Hepatocyte (in vitro differentiated cells): ENCODE data around the gene SPECC1L. TPM values are rescaled to one million over a fixed set of nuclear protein-coding genes. Genes with fewer than 3 reads are reported as not detected.

Source experiments
- DNase-seq: peaks from one replicate; pipeline ENCODE4 v3.0.0-alpha.2; 2016; ENCODE audit warnings: low spot score
- H2AFZ ChIP-seq: fragments of 200-600 bp; sonication (generic); 2 replicates; pipeline ENCODE4 v1.6.0; 2016; ENCODE audit warnings: antibody characterized with exemption, mild to moderate bottlenecking
- H3K27ac ChIP-seq: fragments of 200-600 bp; sonication (generic); 2 replicates; pipeline ENCODE4 v1.5.1; 2016; ENCODE audit warnings: mild to moderate bottlenecking
- H3K27me3 ChIP-seq: fragments of 200-600 bp; sonication (generic); 2 replicates; pipeline ENCODE4 v1.6.1; 2016
- H3K36me3 ChIP-seq: fragments of 200-600 bp; sonication (generic); replicated peaks from 2 replicates; pipeline ENCODE4 v1.5.1; 2016; ENCODE audit warnings: low read depth; ENCODE audit not compliant: insufficient read depth
- H3K4me1 ChIP-seq: fragments of 200-600 bp; sonication (generic); 2 replicates; pipeline ENCODE4 v1.5.1; 2016; ENCODE audit warnings: mild to moderate bottlenecking, moderate library complexity; ENCODE audit not compliant: insufficient read depth
- H3K4me2 ChIP-seq: fragments of 200-600 bp; sonication (generic); 2 replicates; pipeline ENCODE4 v1.6.0; 2016
- H3K4me3 ChIP-seq: fragments of 200-600 bp; sonication (generic); 2 replicates; pipeline ENCODE4 v1.5.1; 2016; ENCODE audit warnings: mild to moderate bottlenecking
- H3K79me2 ChIP-seq: fragments of 200-600 bp; sonication (generic); 2 replicates; pipeline ENCODE4 v1.6.0; 2017; ENCODE audit warnings: mild to moderate bottlenecking
- H3K9me2 ChIP-seq: fragments of 200-600 bp; sonication (generic); replicated peaks from 2 replicates; pipeline ENCODE4 v1.6.0; 2017; ENCODE audit warnings: mild to moderate bottlenecking; ENCODE audit not compliant: insufficient read depth
- H3K9me3 ChIP-seq: fragments of 200-600 bp; sonication (generic); 2 replicates; pipeline ENCODE4 v1.5.1; 2016; ENCODE audit warnings: low read depth, mild to moderate bottlenecking
- H4K20me1 ChIP-seq: fragments of 200-600 bp; sonication (generic); 2 replicates; pipeline ENCODE4 v1.6.0; 2016; ENCODE audit warnings: mild to moderate bottlenecking; ENCODE audit not compliant: insufficient read depth, poor library complexity, severe bottlenecking
- EZH2 ChIP-seq: fragments of 200-600 bp; sonication (generic); IDR thresholded peaks from 2 replicates; pipeline ENCODE4 v1.6.1; 2016; ENCODE audit warnings: antibody characterized with exemption, mild to moderate bottlenecking, borderline replicate concordance
- EZH2phosphoT487 ChIP-seq: fragments of 200-600 bp; sonication (generic); IDR thresholded peaks from one replicate; pipeline ENCODE4 v1.6.1; 2018; ENCODE audit warnings: antibody characterized with exemption, mild to moderate bottlenecking, low read depth, moderate library complexity; ENCODE audit not compliant: unreplicated experiment, severe bottlenecking
- WGBS: methylation state at CpG from one replicate; pipeline ENCODE4 v1.1.6; 2016; ENCODE audit warnings: low lambda C conversion rate; ENCODE audit errors: missing lambda C conversion rate; 5-methylcytosine and 5-hydroxymethylcytosine counted together
- polyA plus RNA-seq: library from polyadenylated mRNA; unstranded; fragments of >200 nt; fragmentation: Nextera tagmentation; extraction: Ambion mirVana; gene quantifications from 2 replicates; pipeline ENCODE4 v1.2.1, GENCODE V29; 2016
- total RNA-seq: library from RNA; depleted of rRNA; stranded (reverse); fragments of >200 nt; gene quantifications from 2 replicates; pipeline ENCODE4 v1.2.3, GENCODE V29; 2014
- TF ChIP-seq, protein P1 (sequence below): fragments of 200-600 bp; sonication (generic); IDR thresholded peaks from 2 replicates; pipeline ENCODE4 v1.5.1; 2016; ENCODE audit warnings: antibody characterized with exemption, mild to moderate bottlenecking; ENCODE audit not compliant: poor library complexity

The SPECC1L gene
- total and polyA plus RNA-seq, 2 experiments from 2014 or later: 13.0 to 28.3 TPM

DNA sequence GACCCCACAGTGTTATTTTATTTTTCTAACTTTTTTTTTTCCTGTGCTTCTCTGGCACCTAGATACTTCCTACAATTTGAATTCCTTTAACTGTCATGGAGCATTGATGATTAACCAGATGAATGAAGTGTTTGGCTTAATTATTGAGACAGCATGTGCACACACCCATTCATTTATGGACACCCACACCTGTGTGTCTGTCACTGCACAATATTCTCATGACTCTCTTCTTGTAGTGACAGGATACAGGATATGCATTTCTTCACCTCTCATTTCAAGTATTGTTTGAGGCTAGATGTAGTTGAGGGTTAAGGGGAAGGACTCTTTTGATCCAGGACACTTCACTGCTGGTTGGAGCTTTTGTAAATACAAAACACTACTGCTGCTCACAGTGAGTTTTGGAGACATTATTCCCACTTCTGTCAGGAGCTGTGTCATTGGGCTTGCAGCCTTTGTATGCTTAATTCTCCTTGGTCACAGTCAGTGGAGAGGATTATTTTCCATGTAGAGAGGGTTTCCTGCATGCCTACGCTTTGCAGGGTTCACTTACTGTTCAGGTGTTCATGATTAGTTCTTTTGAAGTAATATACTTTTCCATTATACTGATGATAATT lies 33.5 kb downstream of the SPECC1L start:
- Histone ChIP-seq H3K9me2 (no peaks in the 10 kb centered on the region), H4K20me1 (peaks cover 4% of the 10 kb centered on the region), H3K79me2 (peaks cover 69% of the 10 kb centered on the region), H3K27me3 (no peaks in the 10 kb centered on the region), H3K27ac (peak overlapping the region; percentile 86), H3K9me3 (no peaks in the 10 kb centered on the region), H3K4me1 (peaks cover 43% of the 10 kb centered on the region), H3K4me2 (peak overlapping the region; percentile 42), H3K4me3 (no peak overlapping the region), H2AFZ (no peak overlapping the region), H3K36me3 (no peaks in the 10 kb centered on the region)
- no peak for DNase-seq
- 89% methylated on average over 1 of the region's 1 CpG for WGBS
- no peak for TF ChIP-seq EZH2
- TF ChIP-seq, protein P1, sequence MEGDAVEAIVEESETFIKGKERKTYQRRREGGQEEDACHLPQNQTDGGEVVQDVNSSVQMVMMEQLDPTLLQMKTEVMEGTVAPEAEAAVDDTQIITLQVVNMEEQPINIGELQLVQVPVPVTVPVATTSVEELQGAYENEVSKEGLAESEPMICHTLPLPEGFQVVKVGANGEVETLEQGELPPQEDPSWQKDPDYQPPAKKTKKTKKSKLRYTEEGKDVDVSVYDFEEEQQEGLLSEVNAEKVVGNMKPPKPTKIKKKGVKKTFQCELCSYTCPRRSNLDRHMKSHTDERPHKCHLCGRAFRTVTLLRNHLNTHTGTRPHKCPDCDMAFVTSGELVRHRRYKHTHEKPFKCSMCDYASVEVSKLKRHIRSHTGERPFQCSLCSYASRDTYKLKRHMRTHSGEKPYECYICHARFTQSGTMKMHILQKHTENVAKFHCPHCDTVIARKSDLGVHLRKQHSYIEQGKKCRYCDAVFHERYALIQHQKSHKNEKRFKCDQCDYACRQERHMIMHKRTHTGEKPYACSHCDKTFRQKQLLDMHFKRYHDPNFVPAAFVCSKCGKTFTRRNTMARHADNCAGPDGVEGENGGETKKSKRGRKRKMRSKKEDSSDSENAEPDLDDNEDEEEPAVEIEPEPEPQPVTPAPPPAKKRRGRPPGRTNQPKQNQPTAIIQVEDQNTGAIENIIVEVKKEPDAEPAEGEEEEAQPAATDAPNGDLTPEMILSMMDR: no peak
- no peak for TF ChIP-seq EZH2phosphoT487

DNA sequence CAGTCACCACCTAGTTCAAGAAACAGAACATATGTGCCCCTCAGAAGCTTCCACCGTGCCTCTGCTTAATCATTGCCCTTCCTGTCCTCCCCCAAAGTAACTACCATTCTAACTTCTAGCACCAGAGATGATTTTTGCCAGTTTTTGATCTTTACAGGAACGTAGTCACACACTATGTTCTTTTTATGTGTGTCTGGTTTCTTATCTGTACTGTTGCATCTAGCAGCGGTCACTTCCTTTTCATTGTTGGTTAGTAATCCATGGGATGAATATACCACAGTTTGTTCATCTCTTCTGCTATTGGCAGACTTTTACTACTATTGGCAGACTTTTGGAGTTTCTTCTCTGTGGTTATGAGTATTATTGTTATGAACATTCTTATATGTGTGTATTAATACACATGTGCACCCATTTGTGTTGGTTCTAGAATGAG lies 34.6 kb downstream of the SPECC1L start:
- H3K27ac ChIP-seq: peak overlapping the region; percentile 86
- peaks cover 43% of the 10 kb centered on the region for H3K4me1 ChIP-seq
- 68% methylated on average over 3 of the region's 3 CpGs for WGBS
- no peaks in the 10 kb centered on the region for H3K27me3 ChIP-seq
- H3K4me3 ChIP-seq: no peak overlapping the region
- H3K36me3 ChIP-seq: no peaks in the 10 kb centered on the region
- no peak overlapping the region for H2AFZ ChIP-seq
- peaks cover 9% of the 10 kb centered on the region for H4K20me1 ChIP-seq
- no peaks in the 10 kb centered on the region for H3K9me2 ChIP-seq
- TF ChIP-seq, protein P1: no peak
- TF ChIP-seq EZH2phosphoT487 (no peak), EZH2 (no peak)
- no peaks in the 10 kb centered on the region for H3K9me3 ChIP-seq
- peaks cover 69% of the 10 kb centered on the region for H3K79me2 ChIP-seq
- peak overlapping the region; percentile 42 for H3K4me2 ChIP-seq
- no peak for DNase-seq

GRCh38 chr22:24310969-24311368 lies 40.3 kb downstream of the SPECC1L start:
- peaks cover 74% of the 10 kb centered on the region for H3K79me2 ChIP-seq
- no peaks in the 10 kb centered on the region for H3K36me3 ChIP-seq
- no peak for DNase-seq
- TF ChIP-seq EZH2 (no peak), EZH2phosphoT487 (no peak)
- TF ChIP-seq, protein P1: no peak
- no peaks in the 10 kb centered on the region for H3K9me3 ChIP-seq
- 59% methylated on average over 2 of the region's 2 CpGs for WGBS
- H2AFZ ChIP-seq: no peak overlapping the region
- no peaks in the 10 kb centered on the region for H3K27me3 ChIP-seq
- no peak overlapping the region for H3K4me2 ChIP-seq
- H3K27ac ChIP-seq: no peak overlapping the region
- H3K4me3 ChIP-seq: no peak overlapping the region
- peaks cover 7% of the 10 kb centered on the region for H3K4me1 ChIP-seq
- peaks cover 11% of the 10 kb centered on the region for H4K20me1 ChIP-seq
- no peaks in the 10 kb centered on the region for H3K9me2 ChIP-seq
